Spleen (tissue), 7 donors: ENCODE measurements around the gene ATP8A2.

Experiments
- CTCF ChIP-seq, 11 experiments: fragments of 200-600 bp in 7 of 11; fragments of 450-650 bp in 4 of 11; sonication (generic) in 4 of 11; IDR thresholded peaks in 8 of 11; conservative IDR thresholded peaks in 3 of 11; 1 replicate in 7 of 11; 2 replicates in 4 of 11; pipeline versions ENCODE4 v1.4.0 to v1.8.0; 2016 to 2021; ENCODE audit warnings: antibody characterized with exemption in 11 of 11, inconsistent platforms in 4 of 11, mild to moderate bottlenecking in 1 of 11
- POLR2A ChIP-seq, 3 donors: fragments of 450-650 bp; IDR thresholded peaks; one replicate each; pipeline ENCODE4 v1.5.1; 2017; ENCODE audit warnings: antibody characterized with exemption in 3 of 3, mild to moderate bottlenecking in 1 of 3
- donor health status: DM: no; HTN: no; CAD: no; lungs with moderate emphysema.
- donor health status: DM: no; HTN: no; CAD: no.
- donor health status: DM: no; HTN: no; CAD: no.

GRCh38 chr13:25882466-25883357 lies 510.9 kb downstream of the ATP8A2 start:
- TF ChIP-seq POLR2A (IDR thresholded peaks at IDR 0.05) = no peak
- no peak for TF ChIP-seq CTCF (IDR thresholded peaks at IDR 0.05 in 8 of 11, conservative IDR thresholded peaks at IDR 0.05 in 3 of 11)
